Naive thymus-derived CD4-positive, alpha-beta T cell (primary cell): ENCODE data around the gene UBE3B. TPM values are rescaled to one million over a fixed set of nuclear protein-coding genes. Genes with fewer than 3 reads are reported as not detected.

Experiments
- ATAC-seq: fragments of 150-1000 bp; cut with Tn5 transposase; 2 replicates; pipeline ENCODE4 v1.10.0; 2021; ENCODE audit warnings: mild to moderate bottlenecking, moderate library complexity
- CTCF ChIA-PET: fragments of 350-600 bp; sonication (Branson Sonifier 250); formaldehyde crosslinking; loops from one replicate; lab custom pipeline; 2021; ENCODE audit warnings: antibody characterized with exemption; lab: Charles Lee
- POLR2A ChIA-PET: fragments of 350-600 bp; sonication (Branson Sonifier 250); formaldehyde crosslinking; loops from one replicate; lab custom pipeline; 2021; ENCODE audit warnings: antibody characterized with exemption, inconsistent platforms; lab: Charles Lee
- DNase-seq, 9 donors: peaks; one replicate each; pipeline versions ENCODE4 v3.0.0 to v3.0.0-alpha.2; 2020 to 2022; ENCODE audit warnings: mixed read lengths in 1 of 9
- H3K27ac ChIP-seq: one replicate; pipeline ENCODE4 v1.7.0; 2013; ENCODE audit warnings: mild to moderate bottlenecking, low read depth, low read length, moderate library complexity
- H3K27me3 ChIP-seq, 2 donors: one replicate each; pipeline ENCODE4 v1.7.0; 2013; ENCODE audit warnings: low read length in 2 of 2, mild to moderate bottlenecking in 2 of 2, moderate library complexity in 2 of 2; ENCODE audit not compliant: control insufficient read depth in 2 of 2, insufficient read depth in 2 of 2
- H3K36me3 ChIP-seq, 3 experiments: 1 replicate in 2 of 3; 2 replicates in 1 of 3; pipeline ENCODE4 v1.7.0; 2013; ENCODE audit warnings: low read length in 3 of 3, mild to moderate bottlenecking in 3 of 3, moderate library complexity in 1 of 3; ENCODE audit not compliant: insufficient read depth in 3 of 3, control insufficient read depth in 2 of 3
- H3K4me1 ChIP-seq, 2 donors: one replicate each; pipeline ENCODE4 v1.7.0; 2013; ENCODE audit warnings: low read length in 2 of 2, mild to moderate bottlenecking in 2 of 2, moderate library complexity in 1 of 2; ENCODE audit not compliant: control insufficient read depth in 2 of 2, insufficient read depth in 2 of 2
- H3K4me3 ChIP-seq: 2 replicates; pipeline ENCODE4 v1.7.0; 2013; ENCODE audit warnings: mild to moderate bottlenecking, low read length
- H3K9me3 ChIP-seq, 3 experiments: 1 replicate in 2 of 3; 2 replicates in 1 of 3; pipeline ENCODE4 v1.7.0; 2013; ENCODE audit warnings: low read length in 3 of 3; ENCODE audit not compliant: control insufficient read depth in 2 of 3
- H3K27ac Mint-ChIP-seq, 9 donors: one replicate each; pipeline ENCODE4 v1.8.0; 2020 to 2022; ENCODE audit warnings: mixed read lengths in 9 of 9, mild to moderate bottlenecking in 8 of 9, moderate library complexity in 5 of 9, inconsistent platforms in 2 of 9
- H3K27me3 Mint-ChIP-seq, 5 donors: one replicate each; pipeline ENCODE4 v1.8.0; 2021 to 2022; ENCODE audit warnings: mixed read lengths in 5 of 5, mild to moderate bottlenecking in 1 of 5
- H3K36me3 Mint-ChIP-seq, 5 donors: one replicate each; pipeline ENCODE4 v1.8.0; 2020 to 2022; ENCODE audit warnings: mixed read lengths in 5 of 5, mild to moderate bottlenecking in 3 of 5, inconsistent platforms in 1 of 5
- H3K4me1 Mint-ChIP-seq, 7 donors: one replicate each; pipeline ENCODE4 v1.8.0; 2020 to 2022; ENCODE audit warnings: mixed read lengths in 7 of 7, mild to moderate bottlenecking in 3 of 7, inconsistent platforms in 1 of 7
- H3K4me3 Mint-ChIP-seq, 10 donors: one replicate each; pipeline ENCODE4 v1.8.0; 2020 to 2022; ENCODE audit warnings: mild to moderate bottlenecking in 10 of 10, mixed read lengths in 10 of 10, moderate library complexity in 6 of 10, inconsistent platforms in 2 of 10
- H3K9me3 Mint-ChIP-seq, 11 donors: one replicate each; pipeline ENCODE4 v1.8.0; 2020 to 2022; ENCODE audit warnings: mixed read lengths in 11 of 11, mild to moderate bottlenecking in 4 of 11, inconsistent platforms in 1 of 11, moderate library complexity in 1 of 11
- intact Hi-C, 2 donors: fragments of 100-400 bp; cut with micrococcal nuclease; formaldehyde crosslinking; loops; one replicate each; pipeline ENCODE4 v1.15.1; 2023
- polyA plus RNA-seq, 2 donors: library from polyadenylated mRNA; unstranded; fragments of 300-500 nt; fragmentation: Illumina TruSeq; gene quantifications; one replicate each; pipeline ENCODE4 v1.2.3, GENCODE V29; 2021
- total RNA-seq, 6 experiments: library from RNA in 5 of 6; stranded (reverse) in 5 of 6; gene quantifications; 1 replicate in 5 of 6; 2 replicates in 1 of 6; pipeline ENCODE4 v1.2.3 and lab custom pipeline; 2021 to 2026

Gene UBE3B
- total and polyA plus RNA-seq, 7 experiments from 2014 or later: 20.2 to 62.8 (median 34.9) TPM

DNA sequence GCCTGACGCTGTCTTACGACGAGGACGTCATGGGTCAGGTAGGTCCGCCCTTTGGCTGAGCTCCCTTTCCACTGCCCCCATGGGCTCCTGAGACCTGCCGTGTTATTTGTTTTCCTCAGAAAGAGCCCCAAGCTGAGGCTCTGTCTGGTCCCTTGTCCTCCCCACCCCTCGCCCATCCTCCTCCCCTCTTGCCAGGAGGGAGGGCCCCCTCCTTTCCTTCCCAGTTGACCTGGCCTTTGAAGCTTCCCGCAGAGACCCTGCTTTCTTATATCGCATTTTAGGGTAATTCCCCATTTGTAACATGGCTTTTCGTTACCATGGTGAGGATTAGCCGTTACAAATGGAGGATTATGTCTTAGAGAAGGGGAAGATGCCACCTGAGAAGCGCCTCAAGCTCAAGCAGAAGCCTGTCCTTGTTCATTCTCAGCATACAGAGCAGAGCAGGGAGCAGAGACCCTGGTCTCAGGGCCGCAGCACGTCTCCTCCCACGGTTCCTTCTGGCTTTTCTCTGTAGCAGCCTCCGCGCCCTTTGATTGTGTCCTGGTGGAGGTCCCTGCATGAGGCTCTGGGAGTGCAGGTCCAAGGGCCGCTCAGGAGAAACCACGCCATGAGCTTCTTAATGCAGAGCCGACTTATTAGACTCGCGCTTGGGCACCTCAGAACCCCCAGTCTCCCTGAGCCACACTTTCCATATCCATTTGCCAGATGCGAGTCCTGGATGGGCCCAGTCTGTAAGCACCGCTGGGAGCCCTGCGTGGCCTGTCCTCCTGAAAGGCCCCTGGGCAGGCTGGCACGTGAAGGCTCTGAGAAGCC, 47.2 kb downstream of the UBE3B start:
- H3K9me3 ChIP-seq: no peaks in the 10 kb centered on the region
- DNase-seq (no peak), ATAC-seq (no peak)
- no peaks in the 10 kb centered on the region for H3K27me3 ChIP-seq
- Mint-ChIP-seq H3K4me3 (no peak overlapping the region), H3K27me3 (no peaks in the 10 kb centered on the region), H3K36me3 (peaks cover 5 to 61% (median 14%) of the 10 kb centered on the region in 5 donors), H3K4me1 (peaks cover 0 to 6% (median 0%) of the 10 kb centered on the region in 7 donors), H3K27ac (no peak overlapping the region), H3K9me3 (peaks cover 0 to 1% (median 0%) of the 10 kb centered on the region in 11 donors)
- H3K4me3 ChIP-seq: no peak overlapping the region
- peaks cover 0 to 89% (median 7%) of the 10 kb centered on the region in 3 experiments for H3K36me3 ChIP-seq
- CTCF ChIA-PET: interaction anchor here (0.7 kb wide), 1 partner anchor 250 kb away, joined by 3 read pairs; no protein-coding TSS in a partner anchor
- intact Hi-C loops: no loop called here
- H3K27ac ChIP-seq: no peak overlapping the region
- POLR2A ChIA-PET: no interaction called here
- no peaks in the 10 kb centered on the region for H3K4me1 ChIP-seq

DNA sequence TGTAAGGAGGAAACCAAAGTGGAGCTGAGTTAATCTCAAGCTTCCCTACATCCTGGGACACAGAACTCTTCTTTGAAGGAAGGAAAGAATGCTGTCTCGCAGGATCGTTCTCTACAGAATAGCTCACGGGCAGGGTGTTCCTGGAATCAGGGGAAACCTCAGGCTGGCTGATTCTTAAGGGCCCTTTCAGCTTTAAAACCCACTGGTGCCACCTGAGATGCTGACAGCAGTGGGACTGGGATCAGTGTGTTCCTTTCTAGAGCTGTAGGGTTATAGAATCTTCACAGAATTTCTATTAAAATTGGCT, 47.8 kb downstream of the UBE3B start:
- no peak overlapping the region for H3K27ac Mint-ChIP-seq
- intact Hi-C loops: no loop called here

DNA sequence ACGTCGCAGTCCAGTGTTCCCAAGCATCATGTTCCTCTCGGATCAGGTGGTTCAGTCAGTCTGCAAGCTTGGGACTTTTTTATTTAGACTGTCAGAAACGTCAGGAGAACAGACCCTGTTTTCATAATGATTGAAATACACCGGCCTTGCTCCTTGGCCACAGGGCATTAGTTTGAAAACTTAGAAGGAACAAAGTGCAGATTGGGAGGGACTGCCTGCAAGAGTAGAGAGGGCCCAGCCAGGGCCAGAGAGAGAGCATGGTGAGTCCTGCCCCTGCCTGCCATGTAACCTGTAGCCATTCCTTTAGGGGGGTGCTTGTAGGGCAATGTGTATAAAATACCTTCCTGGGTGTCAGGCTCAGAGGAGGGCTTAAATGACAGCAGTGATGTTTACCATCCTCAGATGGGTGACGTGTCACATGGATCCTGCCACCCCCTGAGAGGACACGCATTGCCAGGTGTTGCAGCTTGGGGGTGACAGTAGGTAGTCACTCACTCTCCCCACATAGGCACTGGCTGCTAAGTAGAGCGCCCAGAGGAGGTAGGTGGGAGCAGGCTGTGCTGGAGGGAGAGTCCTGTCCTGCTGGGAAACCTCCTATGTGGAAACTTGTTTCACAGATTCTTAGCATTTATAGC, 50.2 kb downstream of the UBE3B start:
- no peak for DNase-seq
- H3K27me3 ChIP-seq: no peaks in the 10 kb centered on the region
- Mint-ChIP-seq H3K4me3 (no peak overlapping the region), H3K4me1 (peaks cover 0 to 6% (median 0%) of the 10 kb centered on the region in 7 donors), H3K9me3 (peaks cover 0 to 1% (median 0%) of the 10 kb centered on the region in 11 donors), H3K36me3 (peaks cover 3 to 45% (median 10%) of the 10 kb centered on the region in 5 donors), H3K27me3 (no peaks in the 10 kb centered on the region), H3K27ac (peak overlapping the region in 2 of 9 donors; percentile 43 to 55)
- intact Hi-C loops: no loop called here
- CTCF ChIA-PET: no interaction called here
- H3K4me1 ChIP-seq: no peaks in the 10 kb centered on the region
- POLR2A ChIA-PET: no interaction called here
- H3K4me3 ChIP-seq: no peak overlapping the region
- no peak for ATAC-seq
- H3K27ac ChIP-seq: no peak overlapping the region
- peaks cover 0 to 85% (median 0%) of the 10 kb centered on the region in 3 experiments for H3K36me3 ChIP-seq
- no peaks in the 10 kb centered on the region for H3K9me3 ChIP-seq

More for the DNA sequence above, 47.8 kb downstream of the UBE3B start:
- Histone ChIP-seq H3K27ac (no peak overlapping the region), H3K4me3 (no peak overlapping the region), H3K4me1 (no peaks in the 10 kb centered on the region), H3K36me3 (peaks cover 0 to 89% (median 7%) of the 10 kb centered on the region in 3 experiments), H3K27me3 (no peaks in the 10 kb centered on the region), H3K9me3 (no peaks in the 10 kb centered on the region)
- peaks cover 5 to 62% (median 16%) of the 10 kb centered on the region in 5 donors for H3K36me3 Mint-ChIP-seq
- H3K9me3 Mint-ChIP-seq: peaks cover 0 to 1% (median 0%) of the 10 kb centered on the region in 11 donors
- no peak for DNase-seq
- no peaks in the 10 kb centered on the region for H3K27me3 Mint-ChIP-seq
- H3K4me3 Mint-ChIP-seq: no peak overlapping the region
- POLR2A ChIA-PET: no interaction called here
- H3K4me1 Mint-ChIP-seq: peaks cover 0 to 6% (median 0%) of the 10 kb centered on the region in 7 donors
- ATAC-seq: no peak
- CTCF ChIA-PET: no interaction called here

DNA sequence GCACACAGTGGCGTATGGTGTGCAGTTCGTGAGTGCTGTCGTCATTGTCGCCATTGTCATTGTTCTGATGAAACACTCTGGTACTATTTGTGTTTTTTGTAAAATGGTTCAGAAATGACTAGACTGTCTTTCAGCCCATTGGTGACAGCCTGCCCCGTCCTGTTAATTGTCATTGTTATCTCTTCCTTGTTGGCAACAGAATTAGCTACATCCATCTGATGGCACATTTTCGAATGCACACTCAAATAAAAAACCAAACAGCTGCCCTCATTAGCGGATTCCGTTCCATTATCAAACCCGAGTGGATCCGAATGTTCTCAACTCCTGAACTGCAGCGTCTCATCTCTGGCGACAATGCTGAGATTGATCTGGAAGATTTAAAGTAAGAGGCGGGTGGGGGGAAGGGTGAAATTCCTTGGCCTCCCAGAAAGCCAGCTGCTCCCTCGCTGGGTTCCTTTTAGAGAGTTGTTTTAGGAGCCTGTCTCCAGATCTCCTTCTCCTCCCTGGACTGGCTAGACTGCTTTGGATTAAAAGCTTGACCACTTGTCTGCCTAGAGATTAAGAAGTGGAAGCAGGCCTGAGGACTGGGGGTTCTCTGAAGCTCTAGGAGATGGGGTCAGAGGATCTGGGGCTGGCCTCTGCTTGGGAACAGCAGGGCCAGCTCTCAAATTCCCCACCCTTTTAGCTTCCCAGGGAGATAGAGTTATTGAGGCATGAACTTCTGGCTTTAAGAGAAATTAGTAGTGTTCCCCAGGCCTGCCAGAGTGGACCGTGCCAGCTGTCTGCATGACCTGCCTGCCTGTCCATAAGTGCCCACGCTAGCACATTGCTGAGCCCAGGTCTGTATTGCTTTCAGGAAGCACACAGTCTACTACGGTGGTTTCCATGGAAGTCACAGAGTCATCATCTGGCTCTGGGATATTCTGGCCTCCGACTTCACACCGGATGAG, 52.5 kb downstream of the UBE3B start:
- Mint-ChIP-seq H3K36me3 (peaks cover 0 to 43% (median 11%) of the 10 kb centered on the region in 5 donors), H3K4me3 (no peak overlapping the region), H3K4me1 (no peaks in the 10 kb centered on the region), H3K27me3 (no peaks in the 10 kb centered on the region), H3K9me3 (peaks cover 0 to 3% (median 0%) of the 10 kb centered on the region in 11 donors), H3K27ac (peak overlapping the region in 2 of 9 donors; percentile 34 to 47)
- H3K4me3 ChIP-seq: no peak overlapping the region
- no peaks in the 10 kb centered on the region for H3K27me3 ChIP-seq
- POLR2A ChIA-PET: no interaction called here
- no peak for ATAC-seq
- no peaks in the 10 kb centered on the region for H3K9me3 ChIP-seq
- peaks cover 0 to 85% (median 0%) of the 10 kb centered on the region in 3 experiments for H3K36me3 ChIP-seq
- H3K4me1 ChIP-seq: no peaks in the 10 kb centered on the region
- CTCF ChIA-PET: interaction anchor here (1.3 kb wide), 1 partner anchor 11 kb away, joined by 3 read pairs; no protein-coding TSS in a partner anchor
- DNase-seq: no peak
- H3K27ac ChIP-seq: no peak overlapping the region
- intact Hi-C loops: no loop called here

DNA sequence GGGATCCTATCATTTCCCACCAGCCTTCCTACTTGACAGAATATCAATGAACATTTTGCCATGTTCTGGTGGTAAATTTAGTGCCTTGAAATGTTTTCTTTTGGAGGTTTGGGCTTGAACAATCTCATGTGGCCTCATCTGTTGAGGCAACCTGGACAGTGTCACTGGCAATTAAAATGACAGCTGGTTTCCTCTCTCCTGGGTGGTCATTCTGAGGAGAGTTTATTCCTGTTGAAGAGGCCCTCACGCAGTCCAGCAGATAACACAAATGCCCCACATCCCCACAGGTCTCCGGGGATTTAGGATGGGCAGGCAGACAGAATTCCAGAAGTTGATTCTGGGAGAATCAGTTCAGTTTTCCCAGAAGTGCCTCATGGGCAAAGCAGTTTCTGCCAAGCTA, 54.0 kb downstream of the UBE3B start:
- ATAC-seq (no peak), DNase-seq (no peak)
- no peak overlapping the region for H3K27ac Mint-ChIP-seq
- H3K4me1 ChIP-seq: no peaks in the 10 kb centered on the region
- H3K4me3 ChIP-seq: no peak overlapping the region
- no peaks in the 10 kb centered on the region for H3K27me3 Mint-ChIP-seq
- peaks cover 0 to 81% (median 0%) of the 10 kb centered on the region in 3 experiments for H3K36me3 ChIP-seq
- H3K27me3 ChIP-seq: no peaks in the 10 kb centered on the region
- peaks cover 0 to 3% (median 0%) of the 10 kb centered on the region in 11 donors for H3K9me3 Mint-ChIP-seq
- H3K4me3 Mint-ChIP-seq: no peak overlapping the region
- ChIA-PET POLR2A (no interaction called here), CTCF (no interaction called here)
- peaks cover 0 to 43% (median 10%) of the 10 kb centered on the region in 5 donors for H3K36me3 Mint-ChIP-seq
- H3K27ac ChIP-seq: no peak overlapping the region
- H3K4me1 Mint-ChIP-seq: no peaks in the 10 kb centered on the region
- no peaks in the 10 kb centered on the region for H3K9me3 ChIP-seq
- intact Hi-C loops: no loop called here

DNA sequence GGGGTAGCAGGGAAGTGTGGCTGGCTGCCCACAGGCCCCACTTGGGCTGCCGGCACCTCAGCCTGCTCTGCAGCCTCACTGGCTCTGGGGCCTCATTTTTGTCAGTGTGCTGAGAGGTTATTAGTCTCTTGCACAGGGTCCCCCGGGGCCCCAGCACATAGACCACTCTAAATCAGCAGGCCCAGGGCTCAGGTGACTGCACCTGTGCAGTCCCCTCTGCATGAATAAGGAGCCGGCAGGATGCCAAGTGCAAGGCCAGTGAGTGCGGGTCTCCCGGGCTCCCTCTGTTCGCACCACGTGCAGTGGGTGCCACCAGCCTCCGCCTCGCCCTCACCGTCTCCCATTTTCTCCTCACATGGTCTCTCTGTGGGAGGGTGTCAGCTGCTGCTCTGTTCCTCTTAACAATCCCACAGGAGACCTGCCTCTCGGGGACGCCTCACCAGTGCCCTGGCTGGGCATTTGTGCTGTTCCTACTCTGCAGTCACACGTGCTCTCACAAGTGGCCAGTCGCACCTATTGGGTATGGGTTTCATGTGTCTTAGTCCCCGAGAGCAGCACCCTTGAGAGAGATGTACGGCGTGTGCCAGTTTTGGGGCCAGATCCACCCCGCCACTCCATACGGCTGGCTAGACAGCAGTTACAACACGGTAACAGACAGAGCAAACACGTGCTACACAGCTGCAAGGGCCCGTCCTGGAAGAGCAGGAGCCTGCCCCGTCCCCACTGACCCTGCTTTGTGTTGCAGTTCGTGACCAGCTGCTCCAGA, 55.5 kb downstream of the UBE3B start:
- peaks cover 0 to 2% (median 0%) of the 10 kb centered on the region in 11 donors for H3K9me3 Mint-ChIP-seq
- H3K4me3 ChIP-seq: no peak overlapping the region
- H3K4me1 Mint-ChIP-seq: no peaks in the 10 kb centered on the region
- no peaks in the 10 kb centered on the region for H3K27me3 ChIP-seq
- H3K4me1 ChIP-seq: no peaks in the 10 kb centered on the region
- DNase-seq (no peak), ATAC-seq (no peak)
- peaks cover 0 to 36% (median 6%) of the 10 kb centered on the region in 5 donors for H3K36me3 Mint-ChIP-seq
- POLR2A ChIA-PET: no interaction called here
- no peak overlapping the region for H3K27ac Mint-ChIP-seq
- H3K36me3 ChIP-seq: peaks cover 0 to 69% (median 0%) of the 10 kb centered on the region in 3 experiments
- no peak overlapping the region for H3K4me3 Mint-ChIP-seq
- no peak overlapping the region for H3K27ac ChIP-seq
- intact Hi-C loops: no loop called here
- CTCF ChIA-PET: no interaction called here
- H3K9me3 ChIP-seq: no peaks in the 10 kb centered on the region
- H3K27me3 Mint-ChIP-seq: no peaks in the 10 kb centered on the region
